AG09319 (cell line): Measurements from ENCODE around the gene AIF1.

ENCODE experiments used
- DNase-seq: peaks from one replicate; pipeline ENCODE4 v3.0.0-alpha.2; 2010; ENCODE audit warnings: low read depth; ENCODE audit errors: extremely low read depth
- TF ChIP-seq, protein P1 (sequence below): IDR thresholded peaks from 2 replicates; pipeline ENCODE4 v1.5.1; 2011; ENCODE audit warnings: low read depth, mild to moderate bottlenecking, inconsistent platforms, low read length, moderate library complexity

The AIF1 gene

DNA sequence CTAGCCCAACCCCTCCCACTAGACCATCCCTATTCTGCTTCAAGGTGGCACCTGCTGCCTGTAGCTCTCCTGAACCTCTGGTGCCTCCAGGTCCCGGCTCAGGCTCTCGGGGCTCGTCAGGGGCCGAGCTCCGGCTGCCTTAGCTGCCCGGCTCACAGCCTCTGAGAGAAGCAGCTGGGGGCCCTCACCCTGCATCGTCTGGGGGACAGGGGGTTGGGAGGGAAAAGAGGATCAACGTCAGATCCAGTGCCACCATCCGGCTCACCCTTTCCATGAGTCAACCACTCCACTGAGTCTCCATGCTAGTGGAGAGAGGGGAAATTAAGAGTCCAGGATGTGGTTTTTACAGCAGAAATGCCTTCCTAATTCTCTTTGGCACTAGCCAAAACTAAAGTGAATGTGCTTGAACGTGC, 24.4 kb downstream of the AIF1 start:
- DNase-seq: no peak
- TF ChIP-seq, protein P1, sequence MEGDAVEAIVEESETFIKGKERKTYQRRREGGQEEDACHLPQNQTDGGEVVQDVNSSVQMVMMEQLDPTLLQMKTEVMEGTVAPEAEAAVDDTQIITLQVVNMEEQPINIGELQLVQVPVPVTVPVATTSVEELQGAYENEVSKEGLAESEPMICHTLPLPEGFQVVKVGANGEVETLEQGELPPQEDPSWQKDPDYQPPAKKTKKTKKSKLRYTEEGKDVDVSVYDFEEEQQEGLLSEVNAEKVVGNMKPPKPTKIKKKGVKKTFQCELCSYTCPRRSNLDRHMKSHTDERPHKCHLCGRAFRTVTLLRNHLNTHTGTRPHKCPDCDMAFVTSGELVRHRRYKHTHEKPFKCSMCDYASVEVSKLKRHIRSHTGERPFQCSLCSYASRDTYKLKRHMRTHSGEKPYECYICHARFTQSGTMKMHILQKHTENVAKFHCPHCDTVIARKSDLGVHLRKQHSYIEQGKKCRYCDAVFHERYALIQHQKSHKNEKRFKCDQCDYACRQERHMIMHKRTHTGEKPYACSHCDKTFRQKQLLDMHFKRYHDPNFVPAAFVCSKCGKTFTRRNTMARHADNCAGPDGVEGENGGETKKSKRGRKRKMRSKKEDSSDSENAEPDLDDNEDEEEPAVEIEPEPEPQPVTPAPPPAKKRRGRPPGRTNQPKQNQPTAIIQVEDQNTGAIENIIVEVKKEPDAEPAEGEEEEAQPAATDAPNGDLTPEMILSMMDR: no peak

DNA sequence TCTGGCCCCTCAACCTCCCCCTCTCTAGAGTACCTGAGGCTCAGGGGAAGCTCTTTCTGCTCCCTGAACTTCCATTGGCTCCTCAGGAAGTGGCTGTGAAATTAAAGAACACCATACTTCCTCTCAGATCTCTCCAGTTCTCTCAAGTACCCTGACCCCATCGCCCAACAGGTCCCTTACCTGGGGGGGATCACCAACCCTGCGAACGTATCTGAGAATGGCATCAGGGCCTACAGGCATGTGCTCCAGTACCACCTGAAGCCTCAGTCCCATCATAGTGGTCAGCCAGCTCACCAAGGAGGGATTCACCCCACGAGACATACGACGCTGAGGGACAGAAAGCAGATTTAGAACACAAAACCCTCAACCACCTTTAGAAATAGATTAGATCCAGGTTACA, 25.6 kb downstream of the AIF1 start:
- DNase-seq: no peak
- TF ChIP-seq, protein P1: no peak

DNA sequence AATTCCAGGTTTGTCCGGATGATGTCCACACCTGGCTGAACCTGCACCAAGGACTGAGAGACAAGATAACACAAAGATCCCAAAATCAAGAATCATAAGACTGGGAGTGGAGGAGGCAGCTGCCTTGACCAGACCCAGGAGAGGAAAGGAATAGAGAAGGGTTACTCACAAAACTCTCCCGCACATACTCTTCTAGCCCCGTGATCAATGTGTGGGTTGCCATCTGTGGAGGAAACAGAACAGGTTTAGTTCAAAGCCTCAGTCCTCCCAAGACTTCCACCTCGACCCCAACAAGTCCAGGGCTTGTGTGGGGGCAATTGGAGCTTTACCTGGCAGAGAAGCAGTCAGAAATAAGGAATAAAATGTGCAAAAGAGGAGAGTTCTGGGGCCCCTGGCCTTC, 26.3 kb downstream of the AIF1 start:
- TF ChIP-seq, protein P1: no peak
- no peak for DNase-seq

DNA sequence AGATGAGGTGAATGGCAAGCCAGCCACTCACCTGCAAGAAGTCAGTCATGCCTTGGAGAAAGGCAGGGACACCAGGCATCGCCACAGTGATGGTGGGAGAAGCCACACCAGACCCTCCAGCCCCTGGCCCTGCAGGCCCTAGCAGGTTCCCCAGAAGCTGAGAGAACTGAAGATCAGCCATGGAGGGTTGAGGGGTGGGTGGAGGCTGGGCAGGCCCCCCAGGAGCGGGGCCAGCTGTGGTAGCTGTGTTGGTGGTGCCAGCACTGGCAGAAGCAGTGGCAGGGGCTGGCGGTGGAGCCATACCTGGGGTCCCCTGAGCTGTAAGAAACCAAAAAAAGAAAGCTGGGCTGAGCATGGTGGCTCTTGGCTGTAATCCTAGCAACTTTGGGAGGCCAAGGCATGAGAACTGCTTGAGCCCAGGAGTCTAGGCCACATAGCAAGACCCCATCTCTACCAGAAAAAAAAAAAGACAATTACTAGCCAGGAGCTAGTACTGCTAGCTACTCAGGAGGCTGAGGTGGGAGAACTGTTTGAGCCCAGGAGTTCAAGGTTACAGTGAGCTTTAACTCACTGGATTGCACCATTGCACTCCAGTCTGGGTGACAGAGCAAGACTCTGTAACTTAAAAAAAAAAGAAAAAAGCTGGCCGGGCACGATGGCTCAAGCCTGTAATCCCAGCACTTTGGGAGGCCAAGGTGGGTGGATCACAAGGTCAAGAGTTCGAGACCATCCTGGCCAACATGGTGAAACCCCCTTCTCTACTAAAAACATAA, 27.9 kb downstream of the AIF1 start:
- TF ChIP-seq, protein P1: no peak
- DNase-seq: no peak

DNA sequence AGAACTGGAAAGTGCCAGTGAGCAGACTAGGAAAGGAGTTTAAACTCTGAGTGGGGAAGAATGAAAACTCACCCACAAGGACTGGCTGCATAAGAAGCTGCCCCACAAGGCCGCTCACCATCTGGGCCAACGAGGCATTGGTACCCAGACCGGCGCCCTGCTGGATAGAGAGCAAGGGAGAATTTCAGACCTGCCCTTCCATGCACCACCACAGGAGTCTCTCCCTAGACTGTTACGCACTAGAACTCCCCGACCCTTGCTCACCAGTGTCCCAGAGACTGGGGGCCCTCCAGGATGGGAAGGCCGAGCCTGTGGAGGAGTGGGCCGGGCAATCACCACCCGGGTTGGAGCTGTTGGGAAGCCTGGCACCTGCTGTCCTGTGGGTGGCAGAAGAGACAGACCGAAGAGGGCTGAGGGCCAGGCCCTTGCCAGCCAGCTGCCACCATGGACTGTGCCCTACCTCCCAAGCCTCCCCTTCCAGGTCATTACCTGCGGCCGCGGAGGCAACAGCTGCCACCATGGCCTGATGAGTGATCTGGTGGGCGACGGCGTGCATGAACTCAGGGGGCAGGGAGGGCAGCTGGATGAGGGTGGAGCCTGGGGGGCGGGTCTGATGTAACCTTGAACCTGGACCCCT, 28.9 kb downstream of the AIF1 start:
- no peak for DNase-seq
- TF ChIP-seq, protein P1: no peak

DNA sequence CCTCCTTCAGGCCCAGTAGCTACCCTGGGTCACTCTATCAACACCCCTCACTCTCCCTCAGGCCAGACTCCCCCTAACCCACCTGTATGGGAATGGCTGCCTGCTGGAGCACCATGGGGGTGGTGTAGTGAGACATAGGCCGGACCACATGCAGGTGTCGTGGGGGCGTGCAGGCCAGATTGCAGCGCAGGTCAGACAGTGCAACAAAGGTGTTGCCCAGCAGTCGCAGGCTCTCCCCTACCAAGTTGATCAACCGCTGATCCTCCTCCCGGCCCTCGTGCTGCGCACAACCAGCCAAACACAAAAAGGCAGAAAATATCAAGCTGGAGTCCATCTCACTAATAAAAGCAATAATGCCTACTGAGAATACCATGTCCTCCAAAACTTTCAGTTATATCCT, 30.3 kb downstream of the AIF1 start:
- no peak for DNase-seq
- TF ChIP-seq, protein P1: no peak

DNA sequence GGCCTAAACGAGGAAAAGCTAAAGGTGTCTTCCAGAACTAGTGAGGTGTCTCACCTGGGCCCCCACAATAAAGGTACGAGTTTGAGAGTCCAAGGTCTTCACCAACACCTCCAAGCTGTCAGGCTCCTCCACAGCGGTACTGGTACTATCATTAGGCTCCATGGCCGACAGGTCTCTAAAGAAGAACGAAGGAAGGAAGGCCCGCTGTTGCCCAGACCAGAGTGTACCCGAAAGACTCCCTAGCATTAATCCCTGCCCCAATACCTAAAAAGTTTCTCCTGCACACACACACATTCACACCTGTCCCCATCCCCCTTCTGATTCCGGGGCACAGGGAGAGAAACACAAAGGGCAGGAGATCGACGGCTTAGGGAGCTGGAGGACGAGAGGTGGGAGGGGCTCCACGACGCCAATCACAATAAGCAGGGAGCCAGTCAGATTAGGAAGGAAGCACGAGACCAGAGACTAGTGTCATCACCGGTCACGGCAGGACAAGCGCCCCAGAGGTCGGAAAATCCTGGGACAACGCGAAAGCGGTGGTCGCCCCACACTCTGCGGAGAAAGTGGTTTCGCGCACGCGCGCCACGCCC, 36.7 kb downstream of the AIF1 start:
- TF ChIP-seq, protein P1: no peak

More for the DNA sequence above, 36.7 kb downstream of the AIF1 start:
- peak; percentile 53 for DNase-seq
